HG02840 (cell line): ENCODE results near the gene PRDM2.
A peak's percentile ranks its signal among the peaks of the same experiment; 100 is the strongest.

Experiments
- ATAC-seq: cut with Tn5 transposase; IDR thresholded peaks from one replicate; pipeline ENCODE4 v1.9.1; 2021; ENCODE audit warnings: mild to moderate bottlenecking, moderate library complexity, moderate number of reproducible peaks; ENCODE audit not compliant: unreplicated experiment, low FRiP score

Gene PRDM2

DNA sequence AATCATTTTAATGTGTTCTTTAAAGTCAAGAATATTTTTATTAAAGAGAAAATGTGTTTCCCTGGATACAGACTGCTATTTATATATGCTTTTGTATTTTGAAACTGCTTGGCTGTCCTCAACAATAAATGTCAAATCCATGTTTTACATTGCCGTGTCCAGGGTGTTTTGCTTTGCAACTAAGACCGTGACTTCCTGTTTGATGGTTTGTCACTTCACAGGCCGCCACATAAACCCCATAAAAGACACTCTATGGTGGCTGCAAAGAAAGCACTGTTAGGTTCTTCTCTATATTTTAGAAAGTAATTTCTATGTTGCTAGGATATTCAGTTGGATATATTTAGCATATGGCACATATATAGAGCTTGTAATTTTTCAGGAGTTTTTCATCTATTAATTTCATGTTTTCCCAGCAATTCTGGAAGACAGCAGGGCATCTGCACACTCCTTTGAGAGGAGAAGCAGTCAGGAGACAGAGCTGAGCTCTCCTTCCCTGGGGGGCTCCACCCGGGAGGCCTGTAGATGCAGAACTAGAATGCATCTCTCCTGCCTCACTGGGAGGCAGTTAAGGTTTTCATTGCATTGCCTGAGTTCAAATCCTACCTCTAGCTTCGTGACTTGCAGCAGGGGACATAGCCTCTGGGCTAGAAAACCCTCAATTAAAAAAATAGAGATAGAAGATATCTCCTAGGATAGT is 33.1 kb downstream of the PRDM2 start:
- ATAC-seq, result no peak

DNA sequence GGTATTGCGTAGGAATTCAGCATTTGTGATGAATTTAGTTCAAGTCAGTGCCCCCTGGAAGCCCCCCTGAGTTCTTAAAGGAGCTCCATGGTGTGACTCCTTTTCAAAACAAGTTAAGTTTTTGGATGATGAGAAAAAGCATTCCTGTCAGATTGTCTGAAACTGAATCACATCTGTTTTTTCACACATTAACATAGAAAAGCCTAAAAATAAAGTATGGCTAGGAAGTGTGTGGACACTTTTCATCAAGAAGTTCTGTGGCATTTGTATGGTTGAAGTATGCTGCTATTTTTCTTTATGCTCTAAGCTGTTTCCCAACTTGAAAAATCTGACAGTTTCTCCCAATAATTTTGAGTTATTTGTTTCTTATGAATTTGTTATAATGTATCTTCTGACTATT is 33.7 kb downstream of the PRDM2 start:
- ATAC-seq, result no peak

DNA sequence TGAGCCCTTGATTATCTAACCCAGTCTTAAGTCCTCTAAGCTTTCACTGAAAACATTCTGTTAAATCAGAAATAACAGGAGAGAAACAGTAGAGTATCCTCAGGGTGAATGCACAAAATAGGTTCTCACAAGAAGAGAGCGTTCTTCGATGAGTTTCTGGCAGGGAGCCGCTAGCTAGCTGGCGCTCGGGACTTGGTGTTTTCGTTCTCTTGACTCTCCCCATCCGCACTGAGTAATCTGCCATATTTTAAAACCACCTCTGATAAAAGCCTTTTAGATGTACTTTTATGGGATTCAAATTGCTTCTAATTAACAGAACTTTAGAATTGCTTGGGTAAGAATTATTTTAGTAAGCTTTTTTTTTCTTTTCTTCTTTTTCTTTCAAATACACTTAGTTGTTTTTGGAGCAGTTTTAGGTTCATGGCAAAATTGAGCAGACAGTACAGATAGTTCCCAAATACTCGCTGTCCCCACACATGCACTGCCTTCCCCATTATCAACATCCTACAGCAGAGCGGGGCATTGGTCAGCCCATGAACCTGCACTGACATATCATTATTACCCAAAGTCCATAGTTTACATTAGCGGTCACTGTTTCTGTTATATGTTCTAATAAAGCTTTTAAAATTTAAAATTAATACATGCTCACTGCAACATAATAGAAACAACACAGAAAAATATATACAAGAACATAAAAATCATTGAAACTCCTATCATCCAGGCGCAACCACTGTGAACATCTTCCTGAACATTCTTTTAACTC is 35.4 kb downstream of the PRDM2 start:
- ATAC-seq, result no peak

DNA sequence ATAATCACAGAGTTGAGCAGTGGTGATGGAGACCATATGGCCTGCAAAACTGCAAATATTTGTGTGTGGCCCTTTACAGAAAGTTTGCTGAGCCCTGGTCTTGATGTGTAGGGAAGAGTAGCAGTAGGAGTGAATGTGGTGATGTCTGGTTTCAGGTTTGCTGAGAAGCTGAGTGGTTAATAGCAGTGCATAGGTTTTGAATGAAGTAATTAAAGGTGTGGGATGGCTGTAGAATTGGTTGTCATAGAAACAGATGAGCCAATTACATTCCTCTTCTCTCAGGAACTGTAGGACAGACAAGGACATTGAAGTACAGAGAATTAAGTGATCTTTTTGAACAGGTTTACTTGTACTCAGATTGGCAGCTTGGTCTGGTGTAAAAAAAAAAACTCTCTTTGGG is 37.4 kb downstream of the PRDM2 start:
- ATAC-seq, result no peak

DNA sequence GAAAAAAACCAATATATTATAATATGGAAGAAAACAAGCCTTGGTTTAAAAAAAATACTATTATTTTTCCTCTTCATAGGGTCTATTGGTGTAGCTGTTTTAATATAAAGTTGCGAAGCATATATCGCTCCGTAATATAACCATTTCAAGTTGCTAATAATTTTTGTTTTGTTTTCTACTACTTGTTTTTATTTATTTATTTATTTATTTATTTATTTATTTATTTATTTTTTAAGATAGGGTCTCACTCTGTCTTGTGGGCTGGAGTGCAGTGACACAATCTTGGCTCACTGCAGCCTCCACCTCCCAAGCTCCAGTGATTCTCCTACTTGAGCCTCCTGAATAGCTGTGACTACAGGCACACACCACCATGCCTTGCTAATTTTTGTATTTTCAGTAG is 46.4 kb downstream of the PRDM2 start:
- no peak for ATAC-seq

DNA sequence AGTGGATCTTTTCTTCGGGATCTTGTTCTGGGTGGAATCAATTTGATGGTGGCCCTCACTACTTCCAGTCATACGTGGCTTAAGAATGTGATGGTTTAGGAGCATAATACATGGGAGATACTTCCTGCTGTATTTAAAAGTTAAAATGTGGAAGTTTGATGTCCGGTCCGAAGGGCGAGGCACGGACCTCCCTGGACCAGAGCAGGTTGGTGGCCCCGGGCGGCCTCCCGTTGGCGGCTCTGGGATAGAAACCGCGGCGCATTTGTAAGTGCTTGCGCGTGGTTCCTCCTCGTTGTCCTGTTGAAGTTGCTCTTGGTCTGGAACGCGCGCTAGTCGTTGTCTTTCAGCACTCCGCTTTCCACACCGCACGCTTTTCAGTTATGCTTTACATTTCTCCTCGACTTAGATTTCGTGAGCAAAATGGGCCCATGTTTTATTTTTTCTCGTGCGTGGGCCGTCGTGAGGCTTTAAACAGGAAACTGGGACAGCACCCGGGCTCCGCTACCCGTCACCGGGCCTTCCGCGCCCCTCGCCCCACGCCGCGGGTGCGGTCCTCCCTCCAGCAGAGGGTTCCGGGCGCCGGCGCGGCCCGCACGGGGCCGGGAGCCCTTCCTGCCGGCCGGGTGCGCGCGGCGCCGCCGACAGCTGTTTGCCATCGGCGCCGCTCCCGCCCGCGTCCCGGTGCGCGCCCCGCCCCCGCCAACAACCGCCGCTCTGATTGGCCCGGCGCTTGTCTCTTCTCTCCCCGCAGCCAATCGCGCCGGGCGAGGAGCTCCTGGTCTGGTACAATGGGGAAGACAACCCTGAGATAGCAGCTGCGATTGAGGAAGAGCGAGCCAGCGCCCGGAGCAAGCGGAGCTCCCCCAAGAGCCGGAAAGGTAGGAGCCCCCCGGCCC is 48.9 kb downstream of the PRDM2 start:
- peak; percentile 88 for ATAC-seq

DNA sequence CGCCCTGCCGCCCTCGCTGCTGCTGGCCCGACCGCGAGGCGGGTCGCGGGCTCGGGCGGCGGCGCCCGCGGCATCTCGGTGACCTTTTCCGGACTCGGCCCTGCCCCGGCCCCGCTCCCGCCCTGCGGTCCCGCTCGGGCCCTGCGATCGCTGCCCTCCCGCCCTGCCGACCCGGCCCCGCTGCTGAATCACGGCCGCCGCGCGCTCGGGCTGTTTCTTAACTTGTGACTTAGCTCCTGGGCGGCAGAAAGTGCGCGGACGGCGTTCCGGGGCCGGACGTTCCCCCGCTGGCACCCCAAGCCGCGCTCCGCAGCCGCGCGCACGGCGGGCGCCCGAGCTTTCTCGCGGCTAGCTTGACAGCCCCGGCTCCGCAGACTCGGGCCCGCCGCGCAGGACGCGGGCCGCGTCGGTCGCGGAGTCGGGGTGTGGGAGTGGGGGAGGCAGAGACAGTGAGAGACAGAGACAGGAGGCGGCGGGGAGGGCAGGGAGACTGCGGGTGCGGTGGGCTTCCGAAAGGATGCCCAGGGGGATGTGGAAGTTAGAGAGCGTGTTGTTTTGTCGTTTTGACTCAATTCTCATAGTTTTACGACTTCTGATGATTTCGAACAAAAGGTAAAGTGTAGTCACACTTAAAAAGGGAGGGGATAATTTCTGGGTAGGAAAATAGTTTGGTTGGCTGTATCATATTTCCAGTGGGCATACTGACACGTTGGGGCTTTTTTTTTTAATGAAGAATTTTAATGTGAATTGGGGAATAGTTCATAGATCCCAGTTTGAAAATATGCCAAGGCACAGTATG is 49.8 kb downstream of the PRDM2 start:
- peak; percentile 43 for ATAC-seq

DNA sequence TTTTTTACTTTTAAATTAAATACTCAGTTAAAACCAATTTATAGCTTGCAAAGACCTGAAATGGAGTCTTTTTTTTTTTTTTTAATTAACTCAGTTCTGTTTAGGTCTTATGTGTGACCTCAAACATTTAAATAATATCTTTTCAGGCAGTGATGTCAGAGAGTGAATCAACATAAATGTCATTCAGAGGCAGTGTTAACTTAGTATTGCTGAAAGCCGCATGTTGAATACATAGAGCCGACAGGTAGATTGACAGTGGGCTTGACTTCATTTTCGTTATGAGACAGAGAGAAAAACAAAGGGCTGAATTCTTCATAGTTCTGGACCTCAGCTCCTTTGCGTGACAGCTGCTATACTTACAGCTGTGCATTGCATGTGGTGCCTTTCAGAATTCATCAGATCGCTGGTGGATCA is 51.5 kb downstream of the PRDM2 start:
- ATAC-seq, result no peak

DNA sequence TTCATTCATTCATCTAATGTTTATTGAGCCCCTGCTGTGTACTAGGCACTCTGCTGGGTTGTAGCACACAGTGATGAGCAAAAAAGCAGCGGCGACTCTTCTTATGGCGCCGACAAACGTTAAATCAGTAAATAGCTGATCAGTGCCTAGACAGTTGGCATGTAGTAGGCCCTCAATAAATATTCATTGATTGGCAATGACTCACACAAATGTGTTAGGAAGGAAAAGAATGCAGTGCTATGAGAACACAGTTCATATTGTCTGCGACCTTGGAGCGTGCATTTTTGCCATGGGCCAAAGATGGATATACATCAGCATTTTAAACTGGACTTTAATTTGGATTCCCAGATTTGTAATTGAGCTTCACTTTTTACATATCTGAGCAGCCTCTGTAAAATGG is 52.0 kb downstream of the PRDM2 start:
- ATAC-seq, result no peak

DNA sequence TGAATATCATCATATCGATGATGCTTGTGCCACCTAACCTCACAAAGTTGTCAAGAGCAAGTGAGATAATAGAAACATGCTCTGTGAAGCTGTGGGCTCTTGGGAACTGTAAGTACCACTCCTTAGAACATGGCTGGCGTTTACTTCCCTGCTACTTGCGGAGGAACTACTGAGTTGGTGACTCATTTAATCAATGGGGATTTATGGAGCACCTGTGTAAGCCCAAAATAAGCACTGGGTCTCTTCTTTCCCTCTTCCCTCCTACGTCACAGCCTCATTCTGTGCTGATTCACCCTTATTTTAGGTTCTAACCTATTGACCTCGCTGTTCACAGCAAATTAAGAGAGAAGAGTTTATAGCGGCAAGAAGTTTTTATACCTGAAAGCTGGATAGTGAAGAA is 52.9 kb downstream of the PRDM2 start:
- no peak for ATAC-seq

DNA sequence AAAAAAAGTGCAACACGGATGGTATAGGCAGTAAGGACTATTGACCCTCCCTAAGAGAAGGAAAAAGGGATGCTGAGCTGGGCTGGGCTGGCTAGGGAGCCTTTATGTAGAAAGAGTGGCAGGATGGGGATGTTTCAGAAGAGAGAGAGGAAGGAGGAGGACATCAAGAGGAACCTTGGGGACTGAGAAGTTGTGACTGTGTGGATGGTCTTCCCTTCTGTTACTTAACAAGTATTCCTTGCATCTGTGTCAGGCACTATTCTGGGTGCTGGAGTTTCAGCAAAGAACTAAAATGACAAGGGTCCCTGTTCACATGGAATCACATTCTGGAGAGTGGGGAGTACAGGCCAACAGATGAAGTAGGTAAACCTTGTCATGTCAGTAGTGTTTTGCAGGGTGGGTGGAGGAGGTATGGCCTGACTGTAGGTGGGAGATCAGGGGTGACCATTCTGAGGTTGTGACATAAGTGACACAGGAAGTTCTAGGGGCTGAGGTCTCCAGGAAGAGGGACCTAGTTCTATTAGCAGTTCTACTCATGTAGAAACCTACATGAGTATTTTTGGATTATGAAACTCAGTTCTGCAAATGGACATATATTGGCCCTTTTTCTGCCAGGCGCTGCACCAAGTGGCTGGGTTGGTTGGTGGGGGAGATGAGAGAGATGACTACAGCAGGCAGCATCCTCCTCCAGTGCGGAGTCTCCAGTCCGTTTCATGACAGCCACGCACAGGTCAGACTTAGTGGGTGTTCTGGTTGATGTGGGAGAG is 53.8 kb downstream of the PRDM2 start:
- no peak for ATAC-seq

DNA sequence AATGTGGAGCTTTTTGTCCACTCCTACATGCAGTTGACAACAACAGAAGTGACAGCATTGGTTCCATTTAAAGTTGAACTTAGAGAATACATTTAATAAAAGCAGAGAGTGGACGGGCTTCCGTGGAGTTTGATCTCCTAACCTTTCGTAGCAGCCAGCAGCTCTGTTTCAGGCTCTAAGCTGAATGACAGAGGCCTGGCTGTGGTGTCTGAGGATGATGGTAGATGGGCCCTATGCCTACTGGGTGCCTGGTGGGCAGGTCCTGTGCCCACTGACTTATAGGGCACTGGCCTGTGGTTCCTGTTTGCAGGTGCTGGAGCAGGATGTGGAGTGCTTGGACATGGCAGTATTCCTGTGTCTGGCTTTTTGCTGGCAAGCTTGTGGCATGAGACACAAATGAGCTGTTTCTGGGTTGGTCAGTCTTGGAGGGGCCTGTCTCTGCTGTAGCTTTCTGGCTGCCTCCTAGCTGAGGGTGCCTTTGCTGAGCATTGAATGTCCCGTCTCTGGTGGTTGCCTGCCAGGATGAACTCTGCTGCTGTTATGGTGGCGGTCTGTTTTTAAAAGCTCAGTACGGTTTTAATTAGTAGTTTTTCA is 54.6 kb downstream of the PRDM2 start:
- no peak for ATAC-seq

DNA sequence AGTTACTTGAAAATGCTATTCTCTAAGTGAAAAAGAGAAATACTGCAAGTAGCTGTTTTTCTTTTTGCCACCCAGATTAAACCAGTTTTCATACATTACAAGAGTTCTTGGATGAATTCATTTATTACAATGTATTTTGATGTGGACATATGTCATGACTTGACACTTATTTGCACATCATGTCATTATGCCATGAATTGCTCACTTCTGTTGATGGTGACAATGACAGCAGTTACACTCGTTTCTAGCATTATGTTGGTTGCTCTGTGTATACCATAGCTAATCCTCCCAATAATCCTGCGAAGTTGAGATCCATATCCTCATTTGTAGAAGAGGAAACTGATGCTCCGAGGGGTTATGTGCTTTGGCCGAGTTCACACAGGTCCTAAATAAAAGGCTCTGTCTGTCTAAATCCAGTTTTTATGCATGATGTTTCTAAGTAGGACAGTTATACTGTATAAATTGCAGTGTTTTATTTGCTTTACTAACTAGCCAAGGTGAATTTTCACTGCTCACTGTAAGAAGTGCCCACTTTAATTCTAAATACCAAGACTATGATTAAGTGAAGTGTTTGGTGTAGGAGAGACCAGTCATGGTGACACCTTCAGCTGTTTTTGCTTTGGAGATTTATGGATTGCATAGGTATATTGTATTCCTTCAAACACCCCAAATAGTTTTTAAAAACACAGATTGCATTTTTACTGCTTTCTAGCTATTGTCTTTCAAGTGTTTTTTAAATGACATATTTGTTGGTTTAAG is 56.7 kb downstream of the PRDM2 start:
- ATAC-seq, result no peak

DNA sequence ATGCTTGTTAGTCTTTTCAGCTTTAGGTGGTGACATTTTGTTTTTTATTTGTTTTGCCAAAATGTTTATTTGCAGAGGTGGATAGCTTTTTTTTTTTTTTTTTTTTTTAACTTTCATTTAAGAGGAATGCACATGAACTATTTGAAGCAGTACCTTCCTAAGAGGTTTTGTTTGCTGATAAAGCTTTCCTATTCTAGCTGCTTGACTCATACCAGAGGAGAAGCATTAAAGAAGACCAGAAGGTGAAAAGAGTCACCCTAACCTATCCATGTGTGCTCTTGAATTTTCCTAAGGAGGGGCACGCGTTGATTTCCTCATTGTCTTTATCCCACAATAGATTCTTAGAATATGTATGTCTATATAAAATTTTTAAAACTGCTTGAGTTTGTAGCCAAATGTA is 57.7 kb downstream of the PRDM2 start:
- no peak for ATAC-seq

DNA sequence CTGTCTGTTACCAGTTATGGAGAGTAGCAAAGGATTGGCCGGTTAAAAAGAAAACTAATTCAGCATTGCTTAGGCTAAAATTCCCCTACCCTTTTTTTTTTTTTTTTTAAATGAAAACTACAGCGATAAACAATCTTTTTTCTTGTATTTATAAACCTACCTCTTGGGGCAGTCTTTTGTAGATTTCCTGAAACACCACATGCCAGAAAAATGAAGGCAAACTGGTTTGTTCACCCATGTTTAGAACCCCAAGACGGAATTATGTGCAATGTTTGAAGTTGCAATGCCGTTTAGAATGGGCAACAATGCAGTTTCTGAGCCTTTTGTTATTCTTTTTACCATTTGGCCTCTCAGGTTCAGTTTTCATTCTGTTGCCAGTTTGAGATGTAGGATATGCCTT is 59.1 kb downstream of the PRDM2 start:
- no peak for ATAC-seq

DNA sequence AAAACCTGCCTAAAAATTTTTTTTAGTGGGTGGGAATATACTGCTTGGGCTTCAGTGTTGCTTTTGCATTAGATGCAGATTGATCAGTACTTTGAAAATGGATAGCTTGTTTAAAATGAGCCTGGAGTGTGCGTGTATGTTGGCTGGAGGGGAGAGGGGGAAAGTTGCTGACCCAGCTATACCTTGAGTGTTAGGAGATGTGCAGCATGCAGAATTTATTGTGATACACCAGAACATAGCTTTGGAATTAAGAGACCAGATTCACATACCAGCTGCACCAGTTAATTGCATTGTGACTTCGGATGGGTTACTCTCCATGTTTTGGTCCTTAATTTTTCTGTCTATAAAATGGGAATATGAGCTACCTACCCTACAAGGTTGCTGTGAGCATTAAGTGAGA is 60.4 kb downstream of the PRDM2 start:
- no peak for ATAC-seq

DNA sequence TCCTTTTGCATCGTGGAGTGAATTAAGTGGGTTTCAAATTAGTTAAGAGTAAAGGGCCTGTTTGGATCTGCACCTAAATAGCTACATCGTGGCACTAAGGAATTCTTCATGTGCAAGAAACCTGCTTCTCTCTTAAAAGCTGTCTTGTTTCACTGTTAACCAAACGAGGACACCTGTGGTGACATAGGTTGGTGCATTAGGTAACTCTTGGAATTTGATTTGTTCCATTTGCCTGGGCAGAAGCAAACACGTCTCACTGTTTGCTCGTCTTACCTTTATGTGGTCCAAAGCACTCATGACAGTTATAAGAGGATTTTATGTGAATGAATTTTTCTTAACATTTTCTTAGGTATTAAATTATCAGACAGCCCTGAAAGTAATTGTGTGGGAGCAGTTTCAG is 60.9 kb downstream of the PRDM2 start:
- ATAC-seq, result no peak

DNA sequence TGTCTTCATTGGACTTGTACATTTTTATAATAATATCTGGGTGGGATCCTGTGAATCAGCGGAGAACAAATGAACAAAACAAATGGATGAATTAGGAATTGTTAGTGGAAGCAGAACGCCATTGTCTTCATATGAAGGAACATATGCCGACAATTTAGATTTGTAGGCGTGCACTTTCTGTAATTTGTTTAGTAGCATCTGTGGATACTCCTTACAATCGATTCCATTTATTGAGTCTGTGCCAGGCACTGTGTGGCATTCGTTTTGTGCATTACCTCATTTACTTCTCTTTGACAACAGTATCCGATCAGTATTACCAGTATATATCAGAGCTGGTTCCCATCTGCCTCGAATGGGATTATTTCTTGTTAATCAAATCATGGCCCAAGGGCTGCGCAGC is 61.9 kb downstream of the PRDM2 start:
- ATAC-seq, result no peak

DNA sequence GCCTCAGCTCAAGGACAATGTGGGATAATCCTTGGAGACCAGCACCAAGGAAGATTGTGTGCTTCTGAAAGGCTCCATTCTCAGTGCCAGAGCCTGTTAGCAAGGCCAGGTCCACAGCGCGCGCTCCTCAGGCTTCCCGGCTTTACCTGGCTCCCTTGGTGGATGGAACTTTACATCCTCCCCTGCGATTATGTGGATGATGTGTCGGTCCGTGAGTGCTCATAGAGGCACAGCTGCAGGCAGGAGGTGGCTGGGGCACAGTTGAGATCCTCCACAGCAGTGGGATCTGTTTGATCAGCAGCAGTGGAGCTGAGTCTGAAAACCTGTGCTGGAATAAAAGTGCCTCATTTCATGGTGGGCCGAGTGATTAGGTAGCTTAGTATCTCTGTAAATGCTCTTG is 62.7 kb downstream of the PRDM2 start:
- no peak for ATAC-seq
